AG10803 (cell line): ENCODE data around the gene P4HA1.

Source experiments
- DNase-seq: peaks from one replicate; pipeline ENCODE4 v3.0.0; 2010; ENCODE audit warnings: low read depth
- H3K4me3 ChIP-seq: 2 replicates; pipeline ENCODE4 v1.5.1; 2011; ENCODE audit warnings: mild to moderate bottlenecking, low read length, control low read depth
- TF ChIP-seq, protein P1 (sequence below): conservative IDR thresholded peaks from 2 replicates; pipeline ENCODE4 v1.5.1; 2011; ENCODE audit warnings: mild to moderate bottlenecking, low read length, control low read depth, inconsistent platforms

The P4HA1 gene

DNA sequence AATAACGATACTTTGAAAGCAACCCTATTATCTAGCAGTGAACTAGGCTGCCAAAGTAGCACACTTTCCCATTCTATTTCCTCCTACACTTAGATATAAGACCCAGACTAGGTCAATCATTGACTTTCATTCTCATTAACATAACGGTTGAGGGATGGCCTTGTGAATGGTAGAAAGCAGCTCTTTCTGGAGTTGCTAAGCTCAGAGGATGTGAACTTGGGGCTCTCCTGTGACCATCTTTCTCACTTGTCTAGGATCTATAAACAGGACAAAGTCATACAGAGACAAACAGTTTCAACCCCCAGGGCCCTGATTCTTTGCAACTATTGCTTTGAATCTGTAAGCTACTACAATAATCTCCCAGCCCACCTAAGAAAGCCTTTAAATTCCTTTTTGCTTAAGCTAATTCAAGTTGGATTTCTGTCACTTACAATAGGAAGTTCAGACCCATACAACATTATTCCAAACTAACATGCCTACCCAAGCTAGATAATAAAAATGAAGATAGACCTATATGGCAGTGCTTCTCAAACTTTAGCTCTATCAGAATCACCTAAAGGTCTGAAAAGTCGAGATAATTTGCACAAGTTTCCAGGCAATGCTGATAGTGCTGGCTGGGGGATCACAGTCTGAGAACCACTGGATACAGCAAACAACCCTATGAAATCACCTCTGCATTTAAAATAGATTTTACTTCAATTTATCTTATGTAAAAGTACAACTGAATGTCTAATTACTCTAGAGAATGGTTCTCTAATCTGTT lies 16.7 kb downstream of the P4HA1 start:
- H3K4me3 ChIP-seq, result no peak overlapping the region
- DNase-seq, result no peak
- TF ChIP-seq, protein P1, sequence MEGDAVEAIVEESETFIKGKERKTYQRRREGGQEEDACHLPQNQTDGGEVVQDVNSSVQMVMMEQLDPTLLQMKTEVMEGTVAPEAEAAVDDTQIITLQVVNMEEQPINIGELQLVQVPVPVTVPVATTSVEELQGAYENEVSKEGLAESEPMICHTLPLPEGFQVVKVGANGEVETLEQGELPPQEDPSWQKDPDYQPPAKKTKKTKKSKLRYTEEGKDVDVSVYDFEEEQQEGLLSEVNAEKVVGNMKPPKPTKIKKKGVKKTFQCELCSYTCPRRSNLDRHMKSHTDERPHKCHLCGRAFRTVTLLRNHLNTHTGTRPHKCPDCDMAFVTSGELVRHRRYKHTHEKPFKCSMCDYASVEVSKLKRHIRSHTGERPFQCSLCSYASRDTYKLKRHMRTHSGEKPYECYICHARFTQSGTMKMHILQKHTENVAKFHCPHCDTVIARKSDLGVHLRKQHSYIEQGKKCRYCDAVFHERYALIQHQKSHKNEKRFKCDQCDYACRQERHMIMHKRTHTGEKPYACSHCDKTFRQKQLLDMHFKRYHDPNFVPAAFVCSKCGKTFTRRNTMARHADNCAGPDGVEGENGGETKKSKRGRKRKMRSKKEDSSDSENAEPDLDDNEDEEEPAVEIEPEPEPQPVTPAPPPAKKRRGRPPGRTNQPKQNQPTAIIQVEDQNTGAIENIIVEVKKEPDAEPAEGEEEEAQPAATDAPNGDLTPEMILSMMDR, result no peak

DNA sequence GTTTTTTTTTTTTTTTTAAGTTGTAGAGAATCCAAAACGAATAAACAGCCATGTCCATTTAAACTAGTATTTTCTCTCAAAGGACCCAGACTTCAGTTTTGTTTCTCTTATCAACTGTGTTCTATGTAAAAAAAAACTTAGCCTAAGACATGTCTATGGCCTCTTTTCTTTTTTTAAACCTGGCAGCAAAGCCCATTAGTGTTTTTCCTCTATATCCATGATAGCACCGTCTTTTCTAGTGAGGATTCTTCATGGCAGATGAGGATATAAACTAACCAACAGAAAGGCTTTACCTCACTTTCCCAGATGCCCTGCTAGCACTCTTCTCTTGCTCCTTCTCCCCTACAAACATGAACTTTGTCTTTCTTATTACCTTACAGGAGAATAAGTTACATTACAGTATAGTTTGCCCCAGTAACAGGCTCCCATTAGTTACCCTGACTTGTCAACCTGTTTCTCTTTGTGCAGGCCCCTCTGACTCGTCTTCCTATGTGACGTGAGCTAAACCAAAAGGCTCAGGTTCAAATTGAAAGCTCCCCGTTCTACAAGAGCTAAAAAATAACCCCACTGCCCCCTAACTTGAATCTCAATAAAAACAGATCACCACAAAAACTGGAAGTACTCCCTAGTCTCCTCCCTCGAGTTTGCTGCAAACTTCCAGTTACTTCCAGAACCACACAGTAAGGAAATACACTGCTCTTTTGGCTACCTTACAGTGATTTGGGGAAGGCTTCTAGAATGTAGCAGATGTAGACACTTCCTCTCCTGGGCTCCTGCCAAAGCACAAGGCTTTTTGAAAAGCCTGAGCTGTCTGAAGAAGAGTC lies 20.1 kb downstream of the P4HA1 start:
- H3K4me3 ChIP-seq, result peak overlapping the region; percentile 32
- TF ChIP-seq, protein P1, result no peak

DNA sequence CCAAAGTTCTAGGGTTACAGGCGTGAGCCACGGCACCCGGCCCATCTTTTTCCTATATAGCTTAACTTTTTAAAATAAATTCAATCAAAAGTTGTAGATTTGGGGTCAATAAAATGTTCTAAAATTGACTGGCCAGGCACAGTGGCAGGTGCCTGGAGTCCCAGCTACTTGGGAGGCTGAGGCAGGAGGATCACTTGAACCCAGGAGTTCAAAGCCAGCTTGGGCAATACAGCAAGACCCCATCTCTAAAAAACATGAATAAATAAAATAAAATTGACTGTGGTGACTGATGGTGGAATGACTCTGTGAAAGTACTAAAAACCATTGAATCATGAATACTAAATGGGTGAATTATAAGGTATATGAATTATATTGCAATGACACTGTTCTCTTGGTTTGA lies 20.8 kb downstream of the P4HA1 start:
- no peak overlapping the region for H3K4me3 ChIP-seq
- DNase-seq, result no peak
- TF ChIP-seq, protein P1, result no peak

More for the DNA sequence above, 20.1 kb downstream of the P4HA1 start:
- DNase-seq, result peak; percentile 92

DNA sequence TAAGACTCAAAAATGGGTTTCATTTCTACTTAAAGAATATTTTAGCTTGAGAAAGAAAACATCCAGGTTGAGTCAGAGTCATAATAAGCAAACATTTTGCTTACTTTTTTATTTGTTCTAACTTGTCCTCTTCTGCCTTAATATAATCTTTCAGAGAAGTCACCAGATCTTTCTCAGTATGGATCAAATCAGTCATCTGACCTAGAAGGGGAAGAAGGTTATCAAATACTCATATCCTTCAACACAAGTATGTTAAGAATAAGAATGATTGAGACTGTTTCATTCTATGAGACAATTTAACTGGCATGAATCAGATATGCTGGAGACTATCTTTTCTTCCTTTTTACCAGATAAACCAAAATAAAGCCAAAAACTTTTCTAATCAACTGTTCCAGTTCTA lies 23.0 kb downstream of the P4HA1 start:
- TF ChIP-seq, protein P1, result no peak
- no peak for DNase-seq
- no peak overlapping the region for H3K4me3 ChIP-seq

DNA sequence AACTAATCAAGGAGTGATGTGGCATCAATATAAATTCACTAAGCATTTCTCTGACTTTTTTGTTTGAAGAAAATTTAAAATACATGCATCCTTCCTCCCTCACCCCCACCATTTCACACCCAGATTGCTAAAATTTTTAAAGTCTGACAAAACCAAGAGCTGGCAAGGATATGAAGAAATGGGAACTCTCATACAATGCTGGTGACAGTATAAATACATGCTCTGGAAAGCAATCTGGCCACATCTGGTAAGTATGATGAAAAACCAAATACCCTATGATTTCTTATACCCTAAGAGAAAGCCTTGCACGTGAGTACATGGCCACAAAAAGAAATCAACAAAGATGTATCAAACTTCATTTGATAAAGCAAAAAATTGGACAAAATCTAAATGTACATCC lies 31.2 kb downstream of the P4HA1 start:
- H3K4me3 ChIP-seq, result no peak overlapping the region
- DNase-seq, result peak; percentile 81
- TF ChIP-seq, protein P1, result no peak

DNA sequence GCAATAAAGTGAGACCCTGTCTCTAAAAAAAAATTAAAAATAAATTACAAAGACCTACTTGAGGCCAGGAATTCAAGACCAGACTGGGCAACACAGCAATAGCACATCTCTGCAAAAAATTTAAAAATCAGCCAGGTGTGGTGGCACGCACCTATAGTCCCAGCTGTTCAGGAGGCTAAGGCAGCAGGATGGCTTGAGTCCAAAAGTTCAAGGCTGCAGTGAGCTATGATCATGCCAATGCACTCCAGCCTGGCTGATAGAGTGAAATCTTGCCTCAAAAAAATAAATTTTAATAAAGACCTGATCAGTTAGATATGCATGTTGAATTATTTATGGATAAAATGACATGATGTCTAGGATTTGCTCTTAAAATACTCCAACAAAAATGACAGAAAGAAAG lies 34.9 kb downstream of the P4HA1 start:
- TF ChIP-seq, protein P1, result no peak
- no peak for DNase-seq
- H3K4me3 ChIP-seq, result no peak overlapping the region
